Cardiac fibroblast (primary cell): ENCODE results near the gene ZNF804A.
"Not testable (repeated sequence)": the region's sequence is repeated elsewhere in the genome, so short reads cannot be mapped to it uniquely, and the experiment has no call there.

Experiments
- DNase-seq, 2 donors: peaks; one replicate each; pipeline versions ENCODE4 v3.0.0 to v3.0.0-alpha.2; 2010; ENCODE audit warnings: low read depth in 2 of 2
- H3K4me3 ChIP-seq, 2 donors: replicated peaks in 1 of 2; 1 replicate in 1 of 2; 2 replicates in 1 of 2; pipeline ENCODE4 v1.5.1; 2011; ENCODE audit warnings: low read depth in 2 of 2, low read length in 2 of 2, mild to moderate bottlenecking in 2 of 2, moderate library complexity in 1 of 2
- CTCF ChIP-seq: IDR thresholded peaks from one replicate; pipeline ENCODE4 v1.5.1; 2011; ENCODE audit warnings: low read depth, mild to moderate bottlenecking, low read length, inconsistent platforms

ZNF804A gene

GRCh38 chr2:184756885-184757284 is 158.6 kb downstream of the ZNF804A start:
- no peak overlapping the region for H3K4me3 ChIP-seq
- peak in 1 of 2 donors; percentile 14 for DNase-seq
- TF ChIP-seq CTCF = no peak

- not testable (repeated sequence) for H3K4me3 ChIP-seq, DNase-seq
Measured at GRCh38 chr2:184759557-184760255, 161.4 kb downstream of the ZNF804A start.

GRCh38 chr2:184760931-184761330 is 162.6 kb downstream of the ZNF804A start:
- H3K4me3 ChIP-seq = no peak overlapping the region
- DNase-seq = no peak
- TF ChIP-seq CTCF = no peak

GRCh38 chr2:184765112-184765895 is 167.0 kb downstream of the ZNF804A start:
- DNase-seq = no peak
- TF ChIP-seq CTCF = no peak
- no peak overlapping the region for H3K4me3 ChIP-seq

GRCh38 chr2:184767059-184767458 is 168.7 kb downstream of the ZNF804A start:
- H3K4me3 ChIP-seq = no peak overlapping the region
- DNase-seq = peak in 1 of 2 donors; percentile 12
- no peak for TF ChIP-seq CTCF

GRCh38 chr2:184769023-184769422 is 170.7 kb downstream of the ZNF804A start:
- peak; percentile 34 to 59 for DNase-seq
- no peak for TF ChIP-seq CTCF
- no peak overlapping the region for H3K4me3 ChIP-seq

GRCh38 chr2:184769686-184770085 is 171.4 kb downstream of the ZNF804A start:
- DNase-seq = no peak
- no peak overlapping the region for H3K4me3 ChIP-seq
- TF ChIP-seq CTCF = no peak
